Measurements from ENCODE around the gene PIEZO1.
"Not testable (repeated sequence)": the region's sequence is repeated elsewhere in the genome, so short reads cannot be mapped to it uniquely, and the experiment has no call there.

The PIEZO1 gene

DNA sequence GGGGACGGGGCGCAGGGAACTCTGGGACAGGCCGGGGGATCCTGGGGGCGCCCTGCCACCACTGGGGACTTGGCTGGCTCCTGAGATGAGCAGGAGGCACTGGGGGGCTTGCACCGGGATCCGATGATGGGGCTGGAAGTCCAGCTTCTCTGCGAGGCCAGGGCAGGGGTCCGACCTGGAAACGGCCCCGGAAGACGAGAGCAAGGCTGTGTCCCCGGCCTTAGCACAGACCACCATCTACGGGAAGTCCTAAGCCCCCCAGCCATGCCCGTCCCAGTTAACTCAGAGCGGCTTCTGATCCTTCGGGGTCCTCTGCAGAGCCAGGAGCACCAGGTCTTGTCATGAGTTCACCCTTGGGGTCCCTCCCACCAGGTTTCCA, 19.1 kb upstream of the PIEZO1 start:
- no peak for DNase-seq

DNA sequence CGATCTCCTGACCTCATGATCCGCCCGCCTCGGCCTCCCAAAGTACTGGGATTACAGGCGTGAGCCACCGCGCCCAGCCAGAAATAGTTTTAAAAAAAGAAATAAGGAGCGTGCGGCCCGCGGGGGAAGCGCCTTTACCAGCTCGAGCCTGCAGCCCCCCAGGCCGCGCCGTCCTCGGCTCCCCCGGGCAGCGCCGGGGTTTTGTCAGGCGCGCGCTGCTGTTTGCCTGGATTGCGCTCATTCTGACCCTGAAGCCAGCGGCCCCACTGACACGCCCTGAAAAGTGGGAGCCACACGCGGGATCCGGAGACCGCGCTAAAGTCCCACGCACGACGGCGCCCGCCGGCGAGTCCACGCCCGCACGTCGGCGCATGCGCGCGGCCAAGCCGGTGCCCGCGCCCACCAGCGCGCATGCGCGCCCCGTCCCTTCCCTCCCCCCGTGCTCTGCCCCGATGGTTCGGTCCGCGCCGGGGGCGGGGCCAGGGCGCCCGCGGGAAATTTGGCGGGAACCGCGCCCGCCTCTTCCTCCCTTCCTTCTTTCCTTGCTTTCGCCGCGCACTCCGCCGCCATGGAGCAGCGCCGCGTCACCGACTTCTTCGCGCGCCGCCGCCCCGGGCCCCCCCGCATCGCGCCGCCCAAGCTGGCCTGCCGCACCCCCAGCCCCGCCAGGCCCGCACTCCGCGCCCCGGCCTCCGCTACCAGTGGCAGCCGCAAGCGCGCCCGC, 18.4 kb upstream of the PIEZO1 start, which contains the start of gene CDT1:
CDT1 (plus strand) TSS at position 526 of the 724 bp plus-strand sequence; CDS start at position 569, 43 bp downstream.
- DNase-seq: peak; percentile 87

DNA sequence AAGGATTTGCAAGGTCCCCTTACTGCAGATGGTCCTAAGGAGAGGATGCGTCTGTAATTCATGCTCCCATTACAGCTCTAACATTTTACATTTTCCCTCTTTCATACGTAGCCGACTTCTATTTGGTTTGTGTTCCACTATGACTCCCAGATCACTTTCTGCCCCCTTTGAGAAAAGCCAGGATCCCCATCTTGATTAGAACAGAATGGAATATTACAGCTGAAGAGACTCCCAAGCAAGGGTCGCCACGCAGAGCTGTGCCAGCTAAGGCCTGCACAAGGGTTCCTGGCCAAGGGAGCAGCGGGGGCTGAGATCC, 15.2 kb upstream of the PIEZO1 start:
- DNase-seq: no peak

DNA sequence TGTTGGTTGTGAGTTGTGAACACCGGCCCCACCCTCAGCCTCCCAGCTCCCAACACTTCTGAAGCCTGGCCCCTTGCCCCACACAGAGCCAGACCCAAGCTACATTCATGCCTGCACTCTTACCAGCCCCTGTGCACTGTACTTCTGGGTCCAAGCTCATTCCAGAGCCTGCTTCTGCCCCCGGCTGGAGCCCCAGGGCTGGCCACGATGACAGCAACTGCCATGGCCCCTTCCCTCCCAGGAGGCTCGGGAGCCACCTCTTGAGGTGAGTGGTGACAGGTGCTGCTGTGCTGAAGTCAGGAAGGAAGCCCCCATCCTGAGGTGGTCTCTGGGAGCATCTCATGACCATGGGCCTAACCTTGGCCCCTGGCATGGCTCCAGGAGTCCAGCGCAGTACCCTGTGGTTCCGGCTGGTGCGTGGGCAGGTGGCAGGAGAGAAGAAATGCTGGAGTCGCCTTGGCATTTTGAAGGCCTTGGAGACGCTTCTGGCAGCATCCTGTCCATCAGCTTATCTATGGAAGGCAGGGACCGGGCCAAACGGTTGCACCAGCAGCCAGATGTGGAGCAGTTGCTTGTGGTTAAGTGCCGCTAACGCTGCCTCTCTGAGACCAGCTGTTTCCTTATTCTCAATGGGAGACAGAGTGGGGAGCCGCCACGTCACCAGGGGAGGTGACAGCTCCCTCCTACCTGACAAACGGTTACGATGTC, 14.7 kb upstream of the PIEZO1 start:
- no peak for DNase-seq

DNA sequence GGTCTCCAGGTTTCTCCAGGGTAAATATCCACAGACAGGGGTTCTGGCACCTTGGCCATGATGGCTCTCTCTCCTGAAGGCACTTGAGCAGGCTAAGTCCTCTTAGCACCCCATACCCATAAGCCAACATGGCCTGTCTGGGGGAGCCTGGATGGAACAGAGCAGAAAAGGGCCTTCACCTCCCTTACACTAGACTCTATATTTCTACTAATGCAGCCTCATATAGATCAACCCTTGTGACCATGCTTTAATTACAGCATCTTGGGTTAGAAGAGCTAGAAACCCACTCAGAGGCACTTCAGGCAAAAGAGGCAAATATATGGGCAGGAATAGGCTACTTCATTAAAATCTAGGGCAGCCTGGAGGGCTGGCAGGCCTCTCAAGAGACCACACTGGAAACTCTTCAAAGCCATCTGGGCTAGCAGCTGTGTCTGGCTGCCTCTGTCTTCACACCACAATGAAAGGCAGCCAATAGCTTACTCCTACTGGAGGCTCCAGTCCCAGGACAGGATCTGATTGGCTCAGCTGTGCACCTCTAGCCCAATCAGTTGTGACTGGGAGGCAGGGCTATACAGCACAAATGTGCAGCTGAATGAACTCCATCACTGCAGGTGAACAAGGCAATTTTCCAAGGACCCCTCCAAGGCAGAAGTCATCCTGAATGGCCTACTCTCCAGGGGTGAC, 13.9 kb upstream of the PIEZO1 start:
- peak; percentile 64 for DNase-seq

DNA sequence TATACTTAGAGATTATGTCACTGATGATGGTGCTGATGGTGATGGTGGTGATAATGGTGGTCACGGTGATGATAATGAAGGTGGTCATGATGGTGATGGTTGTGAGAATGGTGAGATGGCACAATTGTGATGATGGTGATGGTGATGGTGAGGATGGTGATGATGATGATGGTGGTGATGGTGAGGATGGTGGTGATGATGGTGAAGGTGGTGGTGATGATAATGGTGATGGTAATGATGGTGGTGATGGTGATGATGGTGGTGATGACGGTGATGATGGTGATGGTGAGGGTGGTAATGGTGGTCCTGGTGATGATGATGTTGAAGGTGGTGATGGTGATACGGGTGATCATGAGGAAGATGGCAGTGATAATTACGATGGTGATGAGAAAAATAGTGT, 13.1 kb upstream of the PIEZO1 start:
- DNase-seq: no peak

DNA sequence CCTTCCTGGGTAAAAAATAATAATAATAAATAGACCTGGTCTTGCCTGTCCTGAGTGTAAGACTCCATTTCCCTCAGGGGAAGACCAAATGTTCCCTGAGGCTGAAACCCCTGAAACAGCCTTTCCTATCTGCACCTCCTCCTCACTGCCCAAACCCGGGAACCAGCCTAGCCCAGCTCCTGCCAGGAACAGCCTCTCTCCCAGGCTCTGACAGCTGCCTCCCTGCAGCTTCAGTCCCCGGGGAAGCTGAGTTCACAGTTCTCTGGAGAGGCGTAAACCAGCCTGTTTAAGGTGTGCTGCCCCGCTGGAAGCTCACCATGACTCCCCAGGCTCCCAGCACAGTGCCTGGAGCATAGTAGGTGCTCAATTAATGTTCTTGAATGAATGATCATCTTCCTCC, 11.3 kb upstream of the PIEZO1 start:
- DNase-seq: no peak

DNA sequence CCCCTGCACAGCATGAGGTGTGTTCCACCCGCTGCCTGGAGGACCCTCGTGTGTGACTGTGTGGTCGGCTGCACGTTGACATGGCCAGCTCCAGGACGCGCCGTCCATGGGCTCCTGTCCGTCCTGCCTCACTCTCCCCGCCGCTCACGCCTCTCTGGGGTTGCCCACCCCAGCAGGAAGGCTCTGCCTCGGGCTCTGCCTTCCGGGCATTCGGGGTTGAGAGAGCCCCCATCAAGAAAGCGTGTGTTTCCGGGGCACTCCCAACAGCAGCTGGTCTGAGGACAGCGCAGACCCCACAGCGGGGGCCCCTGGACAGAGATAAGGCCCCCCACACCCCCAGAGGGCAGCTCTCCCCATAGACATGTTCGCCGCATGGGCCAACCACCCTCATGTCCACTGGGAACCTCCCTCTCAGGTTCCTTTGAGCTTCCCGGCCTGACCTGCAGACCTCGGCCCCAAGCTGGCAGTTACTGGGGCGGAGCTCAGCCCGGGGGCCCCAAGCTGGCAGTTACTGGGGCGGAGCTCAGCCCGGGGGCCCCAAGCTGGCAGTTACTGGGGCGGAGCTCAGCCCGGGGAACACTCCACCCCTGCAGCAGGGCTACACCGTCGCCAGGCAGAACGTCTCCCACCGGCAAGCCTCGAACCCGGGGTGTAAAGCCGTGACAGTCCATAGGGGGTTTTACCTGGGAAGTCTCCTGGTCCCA, 8.4 kb upstream of the PIEZO1 start:
- DNase-seq: no peak

DNA sequence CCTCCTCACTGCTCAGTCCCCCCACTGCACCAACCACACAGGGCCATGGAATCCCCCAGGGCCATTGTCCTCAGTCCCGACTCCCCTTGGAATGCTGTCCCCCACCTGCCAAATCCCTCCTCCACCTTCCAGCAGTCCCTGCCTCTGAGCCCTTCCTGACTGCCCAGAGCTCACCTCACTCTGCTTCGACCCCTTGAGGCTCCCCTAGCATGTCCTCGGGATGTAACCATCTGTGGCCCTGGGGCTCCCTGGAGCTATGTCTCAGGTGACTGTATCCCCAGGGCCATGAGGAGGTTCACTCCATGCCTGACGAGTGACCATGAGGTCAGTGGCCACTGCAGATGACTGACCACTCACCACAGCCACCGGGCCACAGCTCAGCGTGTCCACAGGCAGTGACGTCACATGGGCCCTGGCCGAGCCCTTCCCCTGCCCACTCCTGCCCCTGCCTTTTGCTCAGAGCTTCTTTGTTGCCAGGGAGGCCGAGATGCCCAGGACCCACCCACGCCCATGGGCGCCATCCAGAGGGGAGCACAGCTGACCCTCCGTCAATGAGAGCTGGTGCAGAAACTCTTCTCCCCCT, 7.7 kb upstream of the PIEZO1 start:
- DNase-seq: no peak

DNA sequence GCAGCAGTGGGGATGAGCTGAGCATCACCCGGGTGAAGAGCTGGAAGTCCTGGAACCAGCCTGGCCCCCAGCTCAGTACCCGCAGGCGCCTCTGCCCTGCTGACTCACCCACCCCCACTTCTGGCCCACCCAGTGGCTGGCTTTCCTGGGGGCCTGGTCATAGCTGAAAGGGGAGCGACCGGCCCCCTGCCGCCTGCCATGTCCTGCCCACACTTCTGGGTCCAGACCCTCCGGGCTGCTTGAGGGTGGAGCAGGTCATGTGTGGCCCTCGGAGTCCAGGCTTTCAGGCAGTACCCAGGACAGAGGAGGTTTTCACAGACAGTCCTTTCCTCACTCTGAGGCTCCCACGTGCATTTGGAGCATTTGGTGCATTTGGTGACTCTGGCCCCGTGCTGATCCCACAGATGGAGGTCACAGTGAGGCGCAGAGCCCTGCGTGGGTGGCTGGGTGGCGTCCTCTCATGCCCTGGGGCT, 7.1 kb upstream of the PIEZO1 start:
- no peak for DNase-seq

DNA sequence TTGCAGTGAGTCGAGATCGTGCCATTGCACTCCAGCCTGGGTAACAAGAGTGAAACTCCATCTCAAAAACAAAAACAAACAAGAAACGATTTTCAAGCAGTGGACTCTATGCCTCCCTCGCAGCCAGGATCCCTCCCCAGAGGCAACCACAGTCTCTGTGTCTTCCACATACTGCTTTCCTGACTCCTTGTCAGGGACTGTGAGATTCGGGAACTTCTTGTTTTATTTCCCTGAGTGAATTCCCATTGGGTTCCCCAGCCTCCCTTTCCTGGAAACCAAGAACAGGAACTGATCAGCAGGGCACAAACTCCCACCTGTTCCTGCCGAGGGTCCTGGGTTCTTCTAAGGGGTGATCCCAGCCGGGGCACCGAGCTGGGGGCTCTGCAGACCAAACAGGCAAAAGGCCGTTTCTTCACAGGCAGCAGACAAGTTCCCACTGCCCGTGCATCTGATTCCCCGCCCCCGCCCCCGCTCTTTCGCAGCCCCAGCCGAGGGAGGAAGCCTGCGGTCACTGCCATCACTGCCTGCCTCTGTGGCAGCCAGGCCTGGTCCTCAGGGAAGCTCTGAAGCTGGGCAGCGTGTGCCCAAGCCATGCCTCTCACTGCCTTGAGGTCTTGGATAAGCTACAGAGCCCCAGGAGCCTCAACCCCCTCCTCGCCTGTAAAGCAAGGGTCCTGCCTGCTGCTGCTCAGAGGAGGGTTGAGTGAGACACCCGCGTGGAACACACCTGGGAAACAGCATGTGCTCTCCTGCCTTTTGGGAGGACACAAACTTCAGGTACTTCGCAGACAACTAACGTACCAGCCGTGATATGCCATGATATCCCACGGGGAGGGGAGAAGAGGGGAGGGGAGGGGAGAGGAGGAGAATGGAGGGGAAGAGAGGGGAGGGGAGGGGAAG, 5.5 kb upstream of the PIEZO1 start:
- no peak for DNase-seq

DNA sequence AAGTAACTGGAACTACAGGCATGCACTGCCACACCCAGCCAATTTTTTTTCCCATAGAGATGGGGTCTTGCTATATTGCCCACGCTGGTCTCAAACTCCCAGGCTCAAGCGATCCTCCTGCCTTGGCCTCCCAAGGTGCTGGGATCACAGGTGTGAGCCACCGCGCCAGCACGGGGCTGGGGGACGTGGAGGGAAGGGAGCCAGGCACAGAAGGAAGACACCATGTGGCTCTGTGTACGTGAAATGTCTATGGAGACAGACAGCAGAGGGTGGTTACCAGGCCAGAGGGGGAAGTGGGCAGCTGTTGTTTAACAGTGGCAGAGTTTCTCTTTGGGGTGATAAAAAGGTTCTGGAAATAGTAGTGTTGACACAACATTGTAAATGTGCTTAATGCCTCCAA, 4.6 kb upstream of the PIEZO1 start:
- no peak for DNase-seq

DNA sequence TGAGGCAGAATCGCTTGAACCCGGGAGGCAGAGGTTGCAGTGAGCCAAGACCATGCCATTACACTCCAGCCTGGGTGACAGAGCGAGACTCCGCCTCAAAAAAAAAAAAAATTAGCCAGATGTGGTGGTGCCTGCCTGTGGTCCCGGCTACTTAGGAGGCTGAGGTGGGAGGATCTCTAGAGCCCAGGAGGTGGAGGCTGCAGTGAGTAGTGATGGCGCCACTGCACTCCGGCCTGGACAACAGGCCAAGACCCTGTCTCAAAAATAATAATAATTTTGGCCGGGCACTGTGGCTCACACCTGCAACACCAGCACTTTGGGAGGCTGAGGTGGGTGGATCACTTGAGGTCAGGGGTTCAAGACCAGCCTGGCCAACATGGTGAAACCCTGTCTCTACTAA, 3.7 kb upstream of the PIEZO1 start:
- not testable (repeated sequence) for DNase-seq

DNA sequence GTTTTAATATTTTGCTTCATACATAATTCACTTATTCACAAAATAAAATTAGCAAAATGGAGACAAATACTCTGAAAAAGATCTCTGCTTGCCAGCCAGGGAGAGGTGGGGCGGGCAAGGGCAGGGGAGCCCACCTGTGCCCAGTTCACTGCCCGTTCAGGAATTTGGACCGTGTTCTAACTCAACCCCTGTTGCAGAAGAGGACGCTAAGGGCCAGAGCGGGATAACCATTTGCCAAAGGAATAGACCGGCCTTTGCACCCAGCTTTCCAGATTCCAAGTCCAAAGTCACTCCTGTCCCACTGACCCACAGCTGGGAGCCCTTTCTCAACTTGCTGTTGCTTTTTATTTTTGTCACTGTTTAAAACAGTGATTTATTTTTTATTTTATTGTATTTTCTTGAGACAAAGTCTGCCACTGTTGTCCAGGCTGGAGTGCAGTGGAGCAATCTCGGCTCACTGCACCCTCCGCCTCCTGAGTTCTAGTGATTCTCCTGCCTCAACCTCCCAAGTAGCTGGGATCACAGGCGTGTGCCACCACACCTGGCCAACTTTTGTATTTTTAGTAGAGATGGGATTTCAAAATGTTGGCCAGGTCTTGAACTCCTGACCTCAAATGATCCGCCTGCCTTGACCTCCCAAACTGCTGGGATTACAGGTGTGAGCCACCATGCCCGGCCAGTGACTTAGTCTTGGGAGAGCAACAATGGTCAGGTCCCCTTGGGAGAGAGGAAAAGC, 2.7 kb upstream of the PIEZO1 start:
- no peak for DNase-seq

DNA sequence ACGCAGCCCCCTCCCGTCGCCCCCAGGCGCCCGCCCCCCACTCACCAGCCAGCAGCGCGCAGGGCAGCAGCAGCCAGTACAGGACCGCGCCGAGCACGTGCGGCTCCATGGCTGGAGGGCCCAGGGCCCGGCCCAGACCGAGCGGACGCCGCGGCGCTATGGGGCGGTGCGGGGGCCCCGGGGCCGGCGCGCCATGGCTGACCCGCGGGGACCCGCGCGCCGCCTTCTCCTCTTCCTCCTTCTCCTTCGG, 239 bp downstream of the PIEZO1 start:
- DNase-seq: no peak

DNA sequence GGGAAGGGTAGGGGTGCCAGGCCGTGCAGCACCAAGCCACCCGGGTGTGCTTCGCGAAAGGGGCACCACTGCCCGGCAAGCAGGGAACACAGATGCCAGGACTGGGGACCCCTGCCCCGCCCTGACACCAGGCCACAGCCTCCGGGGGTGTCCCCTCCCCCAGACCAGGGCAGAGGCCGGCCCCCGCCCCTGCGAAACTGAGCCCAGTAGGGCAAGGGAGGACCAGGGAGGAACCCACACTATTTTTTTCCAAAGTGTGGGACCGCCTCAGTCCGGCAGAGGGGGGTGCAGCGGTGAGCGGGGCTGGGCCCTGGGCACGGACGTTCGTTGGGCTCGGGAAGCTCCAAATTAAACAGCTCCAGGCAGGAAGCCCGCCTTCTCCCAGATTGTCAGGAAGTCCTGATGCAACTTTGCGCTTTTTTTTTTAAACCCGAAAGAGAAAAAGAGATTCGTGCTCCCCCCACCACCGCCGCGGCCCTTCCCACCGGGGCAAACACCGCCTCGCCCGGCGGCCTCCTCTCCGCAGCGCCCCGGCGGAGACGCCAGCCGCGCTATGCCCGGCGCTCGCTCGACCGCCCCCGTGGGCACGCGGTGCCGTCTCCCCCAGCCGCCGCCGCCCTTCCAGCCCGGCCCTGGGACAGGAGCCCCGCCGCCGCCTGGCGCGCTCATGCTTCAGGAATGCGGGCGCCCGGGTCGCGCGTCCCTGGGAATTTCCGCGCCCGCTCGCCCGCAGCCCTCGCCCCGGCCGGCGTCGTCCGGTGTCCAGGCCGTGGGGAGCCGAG, 755 bp downstream of the PIEZO1 start:
- DNase-seq: peak; percentile 50

DNA sequence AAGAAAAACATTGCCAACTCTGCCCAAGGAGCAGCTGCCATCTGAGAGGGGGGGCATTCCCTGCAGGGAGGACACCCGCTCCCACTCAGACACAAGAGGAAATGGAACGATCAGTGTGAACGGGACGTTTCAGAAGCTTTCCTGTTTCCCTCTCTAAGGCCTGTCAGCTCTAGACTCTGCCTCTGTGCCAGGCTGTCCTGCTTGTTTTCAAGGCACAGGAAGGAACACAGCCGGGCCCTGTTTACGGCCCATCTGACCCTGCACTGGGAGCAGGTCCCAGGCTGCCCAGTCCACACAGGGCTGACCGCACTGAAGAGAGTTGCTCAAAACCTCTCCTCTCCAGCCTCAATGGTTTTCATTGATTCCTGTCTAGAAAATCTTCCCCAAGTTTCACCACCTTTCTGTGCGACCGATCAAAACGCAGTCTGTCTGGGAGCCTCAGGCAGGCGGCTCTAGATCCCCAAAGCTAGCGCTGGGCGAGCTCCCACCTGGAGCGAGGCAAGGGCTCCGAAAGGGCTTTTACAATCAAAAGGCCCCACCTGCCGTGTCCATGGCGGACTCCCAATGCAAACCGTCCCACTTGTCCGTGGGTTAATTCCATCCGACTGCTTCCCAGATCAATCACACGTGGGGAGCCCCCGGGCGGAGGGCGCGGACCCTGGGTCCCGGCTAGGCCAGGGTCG, 1.5 kb downstream of the PIEZO1 start:
- no peak for DNase-seq

DNA sequence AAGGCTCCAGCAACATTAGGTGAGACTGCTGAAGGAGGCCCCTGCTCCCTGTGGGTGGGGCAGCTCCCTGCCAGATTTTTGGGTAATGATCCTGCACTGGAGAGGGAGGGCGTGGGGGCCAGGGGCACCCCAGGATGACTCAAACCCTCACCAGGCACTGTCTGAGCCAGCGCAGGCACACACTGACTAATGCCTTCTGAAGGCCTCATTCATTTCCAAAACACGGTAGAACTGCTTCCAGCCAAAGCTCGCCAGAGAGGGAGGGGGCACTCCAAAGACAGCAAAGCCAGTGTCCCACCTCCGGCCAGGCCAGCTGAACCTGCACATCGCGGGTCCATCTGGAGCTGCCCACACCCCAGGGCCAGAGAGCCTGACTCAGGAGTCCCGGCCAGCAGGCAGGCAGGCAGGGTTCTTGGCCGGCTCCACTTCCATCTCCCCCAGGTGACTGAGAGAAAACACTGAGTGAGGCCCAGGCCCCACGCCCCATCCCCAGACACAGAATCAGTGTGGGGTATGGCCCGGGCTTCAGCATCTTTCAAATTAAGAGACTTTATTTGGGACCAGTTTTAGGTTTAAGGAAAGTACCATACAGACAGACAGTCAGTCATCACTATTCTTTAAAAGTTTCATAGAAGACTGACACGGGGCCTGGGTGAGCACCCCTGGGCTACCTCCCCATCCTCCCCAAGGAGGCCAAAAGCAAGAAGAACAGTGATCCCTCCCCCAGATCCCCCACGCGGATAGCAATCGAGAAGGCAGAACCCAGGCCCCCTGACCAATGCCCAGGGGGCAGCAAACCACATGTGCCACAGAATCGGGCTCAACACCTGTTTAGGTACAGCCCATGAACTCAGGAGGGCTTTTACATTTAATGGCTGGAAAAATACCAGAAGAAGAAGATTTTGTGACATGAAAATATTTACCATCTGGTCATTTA, 2.3 kb downstream of the PIEZO1 start:
- no peak for DNase-seq

All from NCI-H82 (cell line).